ENCODE measurements around the gene PAIP1. TPM values are rescaled to one million over a fixed set of nuclear protein-coding genes. Genes with fewer than 3 reads are reported as not detected.
"Not testable (repeated sequence)": the region's sequence is repeated elsewhere in the genome, so short reads cannot be mapped to it uniquely, and the experiment has no call there.

PAIP1 gene
- polyA plus RNA-seq, 3 donors, result 31.4 to 49.2 (median 41.0) TPM

DNA sequence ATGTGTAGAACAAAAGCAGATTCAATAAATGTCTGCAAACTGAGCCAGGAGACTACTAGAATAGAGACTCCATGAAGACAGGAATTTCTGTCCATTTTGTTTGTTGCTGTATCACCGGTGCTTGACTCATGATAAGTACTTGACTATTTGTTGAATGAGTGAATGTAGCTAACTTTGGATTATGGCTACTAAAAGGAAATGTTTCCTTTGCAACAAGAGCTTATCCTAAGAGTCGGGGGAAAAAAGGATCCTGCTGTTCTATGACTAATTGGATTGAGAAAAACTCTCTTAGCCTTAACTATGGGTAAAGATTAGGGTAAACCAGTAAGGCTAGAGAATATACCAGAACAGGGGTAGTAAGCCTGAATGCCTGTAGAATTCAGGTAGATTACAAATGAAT lies 3.5 kb downstream of the PAIP1 start:
- Mint-ChIP-seq H3K4me3 (no peak overlapping the region), H3K9me3 (peaks cover 0 to 2% (median 0%) of the 10 kb centered on the region in 7 donors), H3K4me1 (peaks cover 22% of the 10 kb centered on the region), H3K27me3 (ENCODE audit: low read depth in 3 of 3) (peaks cover 0 to 2% (median 0%) of the 10 kb centered on the region in 3 donors), H3K36me3 (peaks cover 10 to 15% of the 10 kb centered on the region in 2 donors), H3K27ac (no peak overlapping the region)
- no peak overlapping the region for H3K4me2 ChIP-seq (replicated peaks; ENCODE audit: extremely low read depth, low read length, poor library complexity, severe bottlenecking)
- peaks cover 53% of the 10 kb centered on the region for H4K20me1 ChIP-seq (ENCODE audit: insufficient read depth, low read length)
- H3K4me3 ChIP-seq (replicated peaks in 1 of 3; ENCODE audit: low read depth in 2 of 3, low read length in 3 of 3), result no peak overlapping the region
- intact Hi-C loops (cut with micrococcal nuclease), result no loop called here
- H3K79me2 ChIP-seq (ENCODE audit: insufficient read depth, low read length), result peaks cover 69% of the 10 kb centered on the region
- H3K9ac ChIP-seq (ENCODE audit: insufficient read depth, low read length, poor library complexity, severe bottlenecking), result no peak overlapping the region
- no peak overlapping the region for H2AFZ ChIP-seq (ENCODE audit: insufficient read depth, low read depth, low read length, poor library complexity, severe bottlenecking)
- no peaks in the 10 kb centered on the region for H3K27me3 ChIP-seq (ENCODE audit: control insufficient read depth in 2 of 2, insufficient read depth in 2 of 2, low read length in 2 of 2)
- H3K27ac ChIP-seq (ENCODE audit: low read depth in 1 of 2, low read length in 2 of 2), result no peak overlapping the region
- WGBS (ENCODE audit: insufficient coverage), result 100% methylated on average over 1 of the region's 2 CpGs
- peaks cover 28 to 55% of the 10 kb centered on the region in 2 donors for H3K36me3 ChIP-seq (replicated peaks in 1 of 2; ENCODE audit: control insufficient read depth in 1 of 2, insufficient read depth in 2 of 2, low read length in 2 of 2)
- no peaks in the 10 kb centered on the region for H3K9me3 ChIP-seq (replicated peaks in 1 of 2; ENCODE audit: control insufficient read depth in 1 of 2, insufficient read depth in 1 of 2, low read length in 2 of 2)
- no peak for DNase-seq
- peaks cover 12 to 28% of the 10 kb centered on the region in 2 donors for H3K4me1 ChIP-seq (ENCODE audit: control insufficient read depth in 1 of 2, insufficient read depth in 2 of 2, low read length in 2 of 2)
- TF ChIP-seq, protein P1, sequence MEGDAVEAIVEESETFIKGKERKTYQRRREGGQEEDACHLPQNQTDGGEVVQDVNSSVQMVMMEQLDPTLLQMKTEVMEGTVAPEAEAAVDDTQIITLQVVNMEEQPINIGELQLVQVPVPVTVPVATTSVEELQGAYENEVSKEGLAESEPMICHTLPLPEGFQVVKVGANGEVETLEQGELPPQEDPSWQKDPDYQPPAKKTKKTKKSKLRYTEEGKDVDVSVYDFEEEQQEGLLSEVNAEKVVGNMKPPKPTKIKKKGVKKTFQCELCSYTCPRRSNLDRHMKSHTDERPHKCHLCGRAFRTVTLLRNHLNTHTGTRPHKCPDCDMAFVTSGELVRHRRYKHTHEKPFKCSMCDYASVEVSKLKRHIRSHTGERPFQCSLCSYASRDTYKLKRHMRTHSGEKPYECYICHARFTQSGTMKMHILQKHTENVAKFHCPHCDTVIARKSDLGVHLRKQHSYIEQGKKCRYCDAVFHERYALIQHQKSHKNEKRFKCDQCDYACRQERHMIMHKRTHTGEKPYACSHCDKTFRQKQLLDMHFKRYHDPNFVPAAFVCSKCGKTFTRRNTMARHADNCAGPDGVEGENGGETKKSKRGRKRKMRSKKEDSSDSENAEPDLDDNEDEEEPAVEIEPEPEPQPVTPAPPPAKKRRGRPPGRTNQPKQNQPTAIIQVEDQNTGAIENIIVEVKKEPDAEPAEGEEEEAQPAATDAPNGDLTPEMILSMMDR (IDR thresholded peaks at IDR 0.05), result no peak

DNA sequence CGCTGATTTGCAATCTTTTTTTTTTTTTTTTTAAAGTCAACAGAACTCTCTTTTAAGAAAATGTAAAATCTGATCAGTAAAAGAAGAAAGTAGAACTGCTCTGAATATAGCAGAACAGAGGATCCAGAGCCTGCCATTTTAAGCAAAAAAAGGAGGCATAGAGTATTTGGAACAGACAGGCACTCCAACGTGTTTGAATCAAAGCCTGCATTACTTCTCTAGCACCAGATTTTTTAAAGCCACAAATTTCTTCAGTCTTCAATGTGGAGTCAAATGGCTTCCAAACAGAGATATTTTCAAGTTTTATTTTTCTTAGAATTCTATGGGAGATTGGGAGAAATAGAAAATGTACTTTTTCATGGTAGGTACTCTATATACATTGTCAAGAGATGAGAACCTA lies 5.1 kb downstream of the PAIP1 start:
- Histone ChIP-seq H2AFZ (ENCODE audit: insufficient read depth, low read depth, low read length, poor library complexity, severe bottlenecking) (no peak overlapping the region), H4K20me1 (ENCODE audit: insufficient read depth, low read length) (peaks cover 55% of the 10 kb centered on the region), H3K27me3 (ENCODE audit: control insufficient read depth in 2 of 2, insufficient read depth in 2 of 2, low read length in 2 of 2) (no peaks in the 10 kb centered on the region), H3K79me2 (ENCODE audit: insufficient read depth, low read length) (peaks cover 68% of the 10 kb centered on the region), H3K9me3 (replicated peaks in 1 of 2; ENCODE audit: control insufficient read depth in 1 of 2, insufficient read depth in 1 of 2, low read length in 2 of 2) (no peaks in the 10 kb centered on the region), H3K4me2 (replicated peaks; ENCODE audit: extremely low read depth, low read length, poor library complexity, severe bottlenecking) (no peak overlapping the region), H3K36me3 (replicated peaks in 1 of 2; ENCODE audit: control insufficient read depth in 1 of 2, insufficient read depth in 2 of 2, low read length in 2 of 2) (peaks cover 43 to 71% of the 10 kb centered on the region in 2 donors), H3K27ac (ENCODE audit: low read depth in 1 of 2, low read length in 2 of 2) (no peak overlapping the region), H3K4me1 (ENCODE audit: control insufficient read depth in 1 of 2, insufficient read depth in 2 of 2, low read length in 2 of 2) (peaks cover 6 to 20% of the 10 kb centered on the region in 2 donors), H3K4me3 (replicated peaks in 1 of 3; ENCODE audit: low read depth in 2 of 3, low read length in 3 of 3) (no peak overlapping the region), H3K9ac (ENCODE audit: insufficient read depth, low read length, poor library complexity, severe bottlenecking) (no peak overlapping the region)
- peaks cover 22 to 29% of the 10 kb centered on the region in 2 donors for H3K36me3 Mint-ChIP-seq
- intact Hi-C loops (cut with micrococcal nuclease), result no loop called here
- TF ChIP-seq, protein P1 (IDR thresholded peaks at IDR 0.05), result no peak
- H3K27me3 Mint-ChIP-seq (ENCODE audit: low read depth in 3 of 3), result no peaks in the 10 kb centered on the region
- H3K27ac Mint-ChIP-seq, result peak overlapping the region in 1 of 7 donors; percentile 41
- peaks cover 0 to 2% (median 0%) of the 10 kb centered on the region in 7 donors for H3K9me3 Mint-ChIP-seq
- peaks cover 14% of the 10 kb centered on the region for H3K4me1 Mint-ChIP-seq
- WGBS (ENCODE audit: insufficient coverage), result no CpG with 5 or more reads among the region's 2 CpGs
- DNase-seq, result no peak
- H3K4me3 Mint-ChIP-seq, result no peak overlapping the region

DNA sequence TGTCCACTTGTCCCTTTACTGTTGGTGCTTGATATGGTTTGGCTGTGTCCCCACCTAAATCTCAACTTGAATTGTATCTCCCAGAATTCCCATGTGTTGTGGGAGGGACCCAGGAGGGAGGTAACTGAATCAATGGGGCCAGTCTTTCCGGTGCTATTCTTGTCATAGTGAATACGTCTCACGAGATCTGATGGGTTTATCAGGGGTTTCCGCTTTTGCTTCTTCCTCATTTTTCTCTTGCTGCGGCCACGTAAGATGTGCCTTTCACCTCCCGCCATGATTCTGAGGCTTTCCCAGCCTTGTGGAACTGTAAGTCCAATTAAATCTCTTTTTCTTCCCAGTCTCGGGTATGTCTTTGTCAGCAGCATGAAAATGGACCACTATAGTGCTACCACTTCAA lies 7.6 kb downstream of the PAIP1 start:
- H3K27me3 ChIP-seq (ENCODE audit: control insufficient read depth in 2 of 2, insufficient read depth in 2 of 2, low read length in 2 of 2); H3K4me2 ChIP-seq (replicated peaks; ENCODE audit: extremely low read depth, low read length, poor library complexity, severe bottlenecking); intact Hi-C loops (cut with micrococcal nuclease); H2AFZ ChIP-seq (ENCODE audit: insufficient read depth, low read depth, low read length, poor library complexity, severe bottlenecking); H3K4me3 Mint-ChIP-seq; H3K4me1 ChIP-seq (ENCODE audit: control insufficient read depth in 1 of 2, insufficient read depth in 2 of 2, low read length in 2 of 2); H3K27me3 Mint-ChIP-seq (ENCODE audit: low read depth in 3 of 3); H3K27ac ChIP-seq (ENCODE audit: low read depth in 1 of 2, low read length in 2 of 2); H3K4me3 ChIP-seq (replicated peaks in 1 of 3; ENCODE audit: low read depth in 2 of 3, low read length in 3 of 3); H3K4me1 Mint-ChIP-seq; DNase-seq; H3K9me3 Mint-ChIP-seq; H3K9me3 ChIP-seq (replicated peaks in 1 of 2; ENCODE audit: control insufficient read depth in 1 of 2, insufficient read depth in 1 of 2, low read length in 2 of 2); H3K9ac ChIP-seq (ENCODE audit: insufficient read depth, low read length, poor library complexity, severe bottlenecking): not testable (repeated sequence)
- peaks cover 67 to 92% of the 10 kb centered on the region in 2 donors for H3K36me3 ChIP-seq (replicated peaks in 1 of 2; ENCODE audit: control insufficient read depth in 1 of 2, insufficient read depth in 2 of 2, low read length in 2 of 2)
- H3K36me3 Mint-ChIP-seq, result peaks cover 44 to 52% of the 10 kb centered on the region in 2 donors
- peak overlapping the region in 1 of 7 donors; percentile 17 for H3K27ac Mint-ChIP-seq
- H4K20me1 ChIP-seq (ENCODE audit: insufficient read depth, low read length), result peaks cover 52% of the 10 kb centered on the region
- 91% methylated on average over 7 of the region's 8 CpGs for WGBS (ENCODE audit: insufficient coverage)
- H3K79me2 ChIP-seq (ENCODE audit: insufficient read depth, low read length), result peaks cover 47% of the 10 kb centered on the region
